Ovary (tissue), 9 donors: Measurements from ENCODE around the gene RFTN2. TPM values are rescaled to one million over a fixed set of nuclear protein-coding genes. Genes with fewer than 3 reads are reported as not detected.

ENCODE experiments used
- DNase-seq, 5 donors: peaks; one replicate each; pipeline ENCODE4 v3.0.0-alpha.2; 2019 to 2020
- H3K27ac ChIP-seq, 2 donors: fragments of 200-600 bp; one replicate each; pipeline versions ENCODE4 v1.5.1 to v1.8.0; 2019 to 2022
- H3K27me3 ChIP-seq: fragments of 200-600 bp; one replicate; pipeline ENCODE4 v1.8.0; 2022
- H3K36me3 ChIP-seq: fragments of 200-600 bp; sonication (generic); one replicate; pipeline ENCODE4 v1.5.1; 2019
- H3K4me1 ChIP-seq: one replicate; pipeline ENCODE4 v1.8.1; 2013; ENCODE audit warnings: mild to moderate bottlenecking, moderate library complexity; ENCODE audit not compliant: insufficient read depth
- H3K4me3 ChIP-seq: fragments of 200-600 bp; sonication (generic); one replicate; pipeline ENCODE4 v1.5.1; 2017
- H3K9me3 ChIP-seq, 2 donors: fragments of 200-600 bp in 1 of 2; sonication (generic) in 1 of 2; one replicate each; pipeline versions ENCODE4 v1.5.1 to v1.8.1; 2013 to 2019; ENCODE audit warnings: mild to moderate bottlenecking in 1 of 2, moderate library complexity in 1 of 2
- CTCF ChIP-seq, 3 donors: fragments of 450-650 bp in 2 of 3; fragments of 200-600 bp in 1 of 3; IDR thresholded peaks; one replicate each; pipeline versions ENCODE4 v1.5.1 to v1.8.0; 2016 to 2022; ENCODE audit warnings: antibody characterized with exemption in 3 of 3, mild to moderate bottlenecking in 1 of 3
- EP300 ChIP-seq: sonication (generic); formaldehyde crosslinking; IDR thresholded peaks from one replicate; pipeline ENCODE4 v1.6.1; 2017; ENCODE audit warnings: antibody characterized with exemption
- POLR2A ChIP-seq: fragments of 450-650 bp; IDR thresholded peaks from one replicate; pipeline ENCODE4 v1.6.1; 2017; ENCODE audit warnings: antibody characterized with exemption, mild to moderate bottlenecking, moderate library complexity
- WGBS, 3 donors: extraction: QIAGEN DNeasy Blood & Tissue Kit in 1 of 3; methylation state at CpG; one replicate each; pipeline versions ENCODE4 v1.1.5 to v1.1.7; 2013 to 2017; 5-methylcytosine and 5-hydroxymethylcytosine counted together
- intact Hi-C, 4 donors: fragments of 100-400 bp; cut with DNase I; formaldehyde crosslinking; loops; one replicate each; pipeline versions ENCODE4 v1.11.0 to v1.15.1; 2022 to 2023
- polyA plus RNA-seq, 2 donors: library from polyadenylated mRNA; stranded (reverse); fragments of 200-250 nt in 1 of 2; fragments of 350-450 nt in 1 of 2; fragmentation: Illumina TruSeq in 1 of 2; extraction: RNeasy Lipid Tissue Mini Kit (QIAGEN cat#74804) in 1 of 2; gene quantifications; one replicate each; pipeline ENCODE4 v1.2.3, GENCODE V29; 2013 to 2014
- total RNA-seq, 7 donors: library from RNA; depleted of rRNA in 2 of 7; stranded (reverse); fragments of >200 nt in 2 of 7; fragmentation: NEBNext Ultra II Directional in 3 of 7; extraction: Animal tissue kit (Norgen Biotek cat#: 25700) in 3 of 7; gene quantifications; one replicate each; pipeline versions ENCODE4 v1.1.0 to v1.2.4, GENCODE V29; 2016 to 2023
- donor health status: DM: no; HTN: no; CAD: no; lungs with moderate emphysema.
- donor health status: DM: no; HTN: no; CAD: no.
- donor health status: Bipolar disorder and iron deficiency.
- donor health status: DM: yes; HTN: yes; CAD: no.
- donor health status: DM: no; HTN: no; CAD: no.
- donor health status: DM: yes; HTN: yes; CAD: no.

The RFTN2 gene
- total and polyA plus RNA-seq, 9 donors: 8.1 to 22.1 (median 13.4) TPM

GRCh38 chr2:197708331-197708730 lies 32.9 kb upstream of the RFTN2 start:
- DNase-seq: no peak
- WGBS, 3 donors: 46 to 57% (median 51%) methylated on average over 2 of the region's 2 CpGs
- Histone ChIP-seq H3K4me1 (peaks cover 9% of the 10 kb centered on the region), H3K36me3 (no peaks in the 10 kb centered on the region), H3K4me3 (no peak overlapping the region), H3K9me3 (no peaks in the 10 kb centered on the region), H3K27me3 (peaks cover 2% of the 10 kb centered on the region), H3K27ac (no peak overlapping the region)
- intact Hi-C loops: loop anchor here in 1 of 4 donors (10.0 kb wide), 1 partner anchor 194 kb away; the partner anchor contains the start of gene MOB4
- TF ChIP-seq EP300: no peak
- TF ChIP-seq POLR2A: no peak
- no peak for TF ChIP-seq CTCF (IDR thresholded peaks at IDR 0.05)

- no peak for TF ChIP-seq EP300
- peak; percentile 58 to 63 (median 63) for TF ChIP-seq CTCF (IDR thresholded peaks at IDR 0.05)
- H3K4me1 ChIP-seq: peaks cover 9% of the 10 kb centered on the region
- 5 to 9% (median 8%) methylated on average over 4 of the region's 4 CpGs for WGBS, 3 donors
- H3K27me3 ChIP-seq: peaks cover 2% of the 10 kb centered on the region
- H3K9me3 ChIP-seq: no peaks in the 10 kb centered on the region
- H3K27ac ChIP-seq: no peak overlapping the region
- no peaks in the 10 kb centered on the region for H3K36me3 ChIP-seq
- no peak for DNase-seq
- intact Hi-C loops: loop anchor here in 1 of 4 donors (10.0 kb wide), 1 partner anchor 193 kb away; the partner anchor contains the start of gene MOB4
- H3K4me3 ChIP-seq: no peak overlapping the region
These were observed 32.2 kb upstream of the RFTN2 start for GRCh38 chr2:197707316-197708213.

GRCh38 chr2:197706839-197707207 lies 31.4 kb upstream of the RFTN2 start:
- Histone ChIP-seq H3K27ac (no peak overlapping the region), H3K27me3 (peaks cover 2% of the 10 kb centered on the region), H3K4me3 (no peak overlapping the region), H3K9me3 (no peaks in the 10 kb centered on the region), H3K36me3 (no peaks in the 10 kb centered on the region), H3K4me1 (peaks cover 9% of the 10 kb centered on the region)
- intact Hi-C loops: loop anchor here in 1 of 4 donors (10.0 kb wide), 1 partner anchor 192 kb away; the partner anchor contains the start of gene MOB4
- no peak for TF ChIP-seq POLR2A
- TF ChIP-seq EP300: no peak
- TF ChIP-seq CTCF (IDR thresholded peaks at IDR 0.05): no peak
- WGBS, 3 donors: 30 to 48% (median 33%) methylated on average over 5 of the region's 5 CpGs
- no peak for DNase-seq

- Histone ChIP-seq H3K4me1 (peaks cover 9% of the 10 kb centered on the region), H3K9me3 (no peaks in the 10 kb centered on the region), H3K27me3 (peaks cover 2% of the 10 kb centered on the region), H3K4me3 (peak overlapping the region; percentile 86), H3K27ac (no peak overlapping the region), H3K36me3 (no peaks in the 10 kb centered on the region)
- WGBS, 3 donors: 13 to 19% (median 14%) methylated on average over 38 of the region's 38 CpGs
- intact Hi-C loops: loop anchor here in 1 of 4 donors (10.0 kb wide), 1 partner anchor 191 kb away; the partner anchor contains the start of gene MOB4
- no peak for TF ChIP-seq POLR2A
- TF ChIP-seq CTCF (IDR thresholded peaks at IDR 0.05): no peak
- TF ChIP-seq EP300: no peak
- peak in 3 of 5 donors; percentile 16 to 49 (median 21) for DNase-seq
These were observed 30.8 kb upstream of the RFTN2 start for GRCh38 chr2:197705912-197706838.
